Kidney epithelial cell (primary cell): ENCODE results near the gene SLC6A7. TPM values are rescaled to one million over a fixed set of nuclear protein-coding genes. Genes with fewer than 3 reads are reported as not detected.

Experiments
- DNase-seq: peaks from one replicate; pipeline ENCODE4 v3.0.0-alpha.2; 2010; ENCODE audit warnings: low read depth
- H3K27me3 ChIP-seq: 2 replicates; pipeline ENCODE4 v1.6.0; 2011; ENCODE audit warnings: low read length; ENCODE audit not compliant: control insufficient read depth, insufficient read depth
- H3K36me3 ChIP-seq: 2 replicates; pipeline ENCODE4 v1.5.1; 2011; ENCODE audit warnings: low read length; ENCODE audit not compliant: control insufficient read depth, insufficient read depth
- H3K4me3 ChIP-seq: 2 replicates; pipeline ENCODE4 v1.5.1; 2011; ENCODE audit warnings: low read depth, mild to moderate bottlenecking, control low read depth, low read length
- CTCF ChIP-seq: IDR thresholded peaks from 2 replicates; pipeline ENCODE4 v1.5.1; 2011; ENCODE audit warnings: mild to moderate bottlenecking, moderate library complexity, low read length, control low read depth, inconsistent platforms; ENCODE audit not compliant: insufficient read depth, poor library complexity, severe bottlenecking
- total RNA-seq: library from RNA; depleted of rRNA; stranded (reverse); fragments of >200 nt; gene quantifications from 2 replicates; pipeline ENCODE4 v1.2.3, GENCODE V29; 2015

Gene SLC6A7
- total RNA-seq, 1 donor from 2014 or later = not detected

- TF ChIP-seq CTCF = no peak
- H3K4me3 ChIP-seq = no peak overlapping the region
- no peaks in the 10 kb centered on the region for H3K36me3 ChIP-seq
- H3K27me3 ChIP-seq = peaks cover 2% of the 10 kb centered on the region
- no peak for DNase-seq
These were observed 59.1 kb downstream of the SLC6A7 start for GRCh38 chr5:150248946-150249345.

- Histone ChIP-seq H3K4me3 (no peak overlapping the region), H3K36me3 (no peaks in the 10 kb centered on the region), H3K27me3 (no peaks in the 10 kb centered on the region)
- no peak for DNase-seq
- TF ChIP-seq CTCF = no peak
These were observed 59.9 kb downstream of the SLC6A7 start for GRCh38 chr5:150249744-150250143.

- TF ChIP-seq CTCF = no peak
- H3K4me3 ChIP-seq = no peak overlapping the region
- no peaks in the 10 kb centered on the region for H3K36me3 ChIP-seq
- DNase-seq = no peak
- H3K27me3 ChIP-seq = no peaks in the 10 kb centered on the region
These were observed 61.6 kb downstream of the SLC6A7 start for GRCh38 chr5:150251504-150251903.

GRCh38 chr5:150252489-150252888, 62.6 kb downstream of the SLC6A7 start:
- no peaks in the 10 kb centered on the region for H3K36me3 ChIP-seq
- TF ChIP-seq CTCF = no peak
- DNase-seq = no peak
- no peak overlapping the region for H3K4me3 ChIP-seq
- H3K27me3 ChIP-seq = no peaks in the 10 kb centered on the region

GRCh38 chr5:150253416-150254208, 63.8 kb downstream of the SLC6A7 start:
- no peaks in the 10 kb centered on the region for H3K36me3 ChIP-seq
- TF ChIP-seq CTCF = no peak
- H3K27me3 ChIP-seq = no peaks in the 10 kb centered on the region
- H3K4me3 ChIP-seq = no peak overlapping the region
- no peak for DNase-seq

- no peak for TF ChIP-seq CTCF
- DNase-seq = no peak
- Histone ChIP-seq H3K4me3 (no peak overlapping the region), H3K36me3 (no peaks in the 10 kb centered on the region), H3K27me3 (no peaks in the 10 kb centered on the region)
These were observed 64.5 kb downstream of the SLC6A7 start for GRCh38 chr5:150254363-150254762.
